HepG2 (cell line): Measurements from ENCODE around the gene FAM98A. TPM values are rescaled to one million over a fixed set of nuclear protein-coding genes. Genes with fewer than 3 reads are reported as not detected.

ENCODE experiments used
- ATAC-seq: fragments of 200-7000 bp; cut with Tn5 transposase; 3 replicates; pipeline ENCODE4 v1.9.1; 2020; ENCODE audit warnings: mild to moderate bottlenecking, moderate library complexity
- BruUV-seq: library from RNA; stranded (reverse); fragments of 400-500 nt; replicated peaks from 2 replicates; lab custom pipeline; 2021; lab: Mats Ljungman, UMichigan
- CTCF ChIA-PET: fragments of 300-600 bp; formaldehyde crosslinking; extraction: SDS; loops from one replicate; lab custom pipeline; 2021; ENCODE audit warnings: low total read pairs, inconsistent platforms, low intra/inter-chr PET ratio; lab: Yijun Ruan, JAX
- POLR2A ChIA-PET: fragments of 350-600 bp; sonication (Branson Sonifier 250); formaldehyde crosslinking; loops from one replicate; lab custom pipeline; 2020; ENCODE audit warnings: antibody characterized with exemption, inconsistent platforms; lab: Yijun Ruan, JAX
- DNase-seq: peaks from one replicate; pipeline ENCODE4 v3.0.0-alpha.2; 2015; ENCODE audit warnings: low spot score
- FAIRE-seq: peaks from 3 replicates; lab custom pipeline; 2011; peaks lifted over from hg19 to GRCh38; lab: Jason Lieb, UNC
- H2AFZ ChIP-seq: one replicate; pipeline ENCODE4 v1.6.1; 2011; ENCODE audit warnings: low read length, inconsistent platforms
- H3K27ac ChIP-seq: fragments of 300-600 bp; 3 replicates; pipeline ENCODE4 v1.8.0; 2011; ENCODE audit warnings: mixed run types, mild to moderate bottlenecking, mixed read lengths, low read length, inconsistent platforms; ENCODE audit not compliant: insufficient read depth; ENCODE audit errors: extremely low read length
- H3K27me3 ChIP-seq, 2 experiments: fragments of 200-600 bp in 1 of 2; 2 replicates in 1 of 2; 3 replicates in 1 of 2; pipeline versions ENCODE4 v1.6.0 to v1.8.0; 2011; ENCODE audit warnings: low read length in 2 of 2, mild to moderate bottlenecking in 2 of 2, moderate library complexity in 2 of 2, inconsistent platforms in 1 of 2; ENCODE audit not compliant: insufficient read depth in 2 of 2, control insufficient read depth in 1 of 2
- H3K36me3 ChIP-seq, 2 experiments: fragments of 200-600 bp in 1 of 2; replicated peaks in 1 of 2; 2 replicates in 1 of 2; 3 replicates in 1 of 2; pipeline versions ENCODE4 v1.5.1 to v1.8.0; 2011; ENCODE audit warnings: low read length in 2 of 2, inconsistent platforms in 1 of 2; ENCODE audit not compliant: insufficient read depth in 2 of 2, control insufficient read depth in 1 of 2
- H3K4me1 ChIP-seq: 2 replicates; pipeline ENCODE4 v1.5.1; 2012; ENCODE audit warnings: low read length, inconsistent platforms; ENCODE audit not compliant: insufficient read depth
- H3K4me2 ChIP-seq: 2 replicates; pipeline ENCODE4 v1.6.0; 2011; ENCODE audit warnings: low read depth, low read length, inconsistent platforms
- H3K4me3 ChIP-seq, 3 experiments: fragments of 200-600 bp in 1 of 3; sonication (generic), shearing (Covaris generic) in 1 of 3; replicated peaks in 1 of 3; 2 replicates each; pipeline ENCODE4 v1.5.1; 2011 to 2016; ENCODE audit warnings: low read length in 3 of 3, inconsistent platforms in 2 of 3, low read depth in 2 of 3, mild to moderate bottlenecking in 2 of 3, control low read depth in 1 of 3, mixed read lengths in 1 of 3; ENCODE audit not compliant: insufficient read depth in 1 of 3
- H3K79me2 ChIP-seq: one replicate; pipeline ENCODE4 v1.6.1; 2011; ENCODE audit warnings: low read length, inconsistent platforms; ENCODE audit not compliant: insufficient read depth
- H3K9ac ChIP-seq: 2 replicates; pipeline ENCODE4 v1.6.0; 2011; ENCODE audit warnings: mild to moderate bottlenecking, low read depth, low read length, inconsistent platforms; ENCODE audit not compliant: insufficient read depth
- H3K9me3 ChIP-seq: 2 replicates; pipeline ENCODE4 v1.5.1; 2012; ENCODE audit warnings: mild to moderate bottlenecking, low read length
- H4K20me1 ChIP-seq: 2 replicates; pipeline ENCODE4 v1.6.0; 2011; ENCODE audit warnings: inconsistent platforms, mild to moderate bottlenecking, low read length, moderate library complexity; ENCODE audit not compliant: insufficient read depth
- HMG20B ChIP-seq: conservative IDR thresholded peaks from 2 replicates; pipeline ENCODE4 v1.6.1; 2016; ENCODE audit warnings: missing genetic modification reagents, missing compliant biosample characterization
- HNRNPLL ChIP-seq: fragments of 200-400 bp; formaldehyde crosslinking; IDR thresholded peaks from 2 replicates; pipeline ENCODE4 v1.6.1; 2017; ENCODE audit warnings: mild to moderate bottlenecking, low read depth, low read length; ENCODE audit not compliant: poor library complexity, severe bottlenecking
- ZNF296 ChIP-seq: sonication (generic); formaldehyde crosslinking; conservative IDR thresholded peaks from 2 replicates; pipeline ENCODE4 v1.5.0; 2020; ENCODE audit warnings: mild to moderate bottlenecking, missing genetic modification reagents
- WGBS: methylation state at CpG from one replicate; pipeline ENCODE4 v1.1.6; 2017; ENCODE audit warnings: low lambda C conversion rate; 5-methylcytosine and 5-hydroxymethylcytosine counted together
- in situ Hi-C: cut with HindIII; loops from 2 replicates; pipeline ENCODE4 v1.10.0; 2017; ENCODE audit warnings: low pct_unique_long_range_greater_than_20kb; ENCODE audit not compliant: extremely low pct_ligation_motif_present
- intact Hi-C: fragments of 100-400 bp; cut with micrococcal nuclease; formaldehyde crosslinking; loops from one replicate; pipeline ENCODE4 v1.10.0; 2022; ENCODE audit not compliant: unreplicated experiment
- polyA plus RNA-seq, 8 experiments: library from polyadenylated mRNA; depleted of rRNA in 3 of 8; stranded (reverse) in 7 of 8; unstranded in 1 of 8; fragments of >200 nt; fragmentation: Illumina TruSeq in 4 of 8; extraction: Trizol in 4 of 8; gene quantifications; 2 replicates each; pipeline versions ENCODE4 v1.2.1 to v1.2.3, GENCODE V29; 2011 to 2016; ENCODE audit warnings: low read depth in 4 of 8, missing spikeins in 1 of 8, mixed read lengths in 1 of 8; ENCODE audit not compliant: insufficient read depth in 1 of 8
- total RNA-seq, 5 experiments: library from RNA; depleted of rRNA; stranded (reverse); fragments of >200 nt; fragmentation: Illumina TruSeq; extraction: Trizol; gene quantifications; 2 replicates each; pipeline ENCODE4 v1.2.3, GENCODE V29; 2016; ENCODE audit warnings: low read depth in 1 of 5
- TF ChIP-seq, protein P1 (sequence below), 2 experiments: fragments of 450-650 bp in 1 of 2; sonication (generic) in 1 of 2; formaldehyde crosslinking in 1 of 2; IDR thresholded peaks; 2 replicates each; pipeline versions ENCODE4 v1.6.1 to v1.8.0; 2016 to 2022; ENCODE audit warnings: antibody characterized with exemption in 1 of 2, mild to moderate bottlenecking in 1 of 2, missing genetic modification reagents in 1 of 2
- TF ChIP-seq, protein P2 (sequence below): sonication (generic); formaldehyde crosslinking; IDR thresholded peaks from 2 replicates; pipeline ENCODE4 v1.4.0; 2020; ENCODE audit warnings: mild to moderate bottlenecking, low read depth, missing genetic modification reagents
- TF ChIP-seq, protein P3 (sequence below): sonication (generic); formaldehyde crosslinking; IDR thresholded peaks from 2 replicates; pipeline ENCODE4 v1.4.0; 2020; ENCODE audit warnings: mild to moderate bottlenecking, missing genetic modification reagents

FAM98A gene
- total and polyA plus RNA-seq, 2 of the 13 experiments (the other 11 are each of a cell fraction or from before 2014, with no cell fraction given): 44.0 to 61.4 TPM

DNA sequence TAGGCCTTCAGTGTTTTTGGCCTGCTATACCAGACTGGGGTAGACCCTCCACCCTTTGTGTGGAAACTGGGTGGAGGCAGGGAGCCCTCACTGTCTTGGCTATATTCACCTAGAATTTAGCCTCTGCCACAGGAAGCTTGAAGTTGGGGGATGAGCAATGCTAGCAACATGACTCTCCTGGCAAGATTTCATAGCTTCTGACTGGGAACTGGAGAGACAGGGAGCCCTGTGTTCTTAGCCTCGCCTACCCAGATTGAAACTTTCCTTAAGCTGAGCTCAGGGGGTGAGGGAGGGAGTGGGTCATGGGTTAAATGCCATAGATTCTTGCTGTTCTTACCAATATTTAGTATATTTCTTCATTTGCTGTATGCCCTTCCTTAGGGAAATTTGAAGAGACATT is 46.8 kb upstream of the FAM98A start:
- no peak for FAIRE-seq
- Histone ChIP-seq H3K79me2 (no peaks in the 10 kb centered on the region), H3K4me2 (no peak overlapping the region), H2AFZ (no peak overlapping the region), H3K9ac (no peak overlapping the region), H3K9me3 (no peaks in the 10 kb centered on the region), H4K20me1 (no peaks in the 10 kb centered on the region), H3K27ac (no peak overlapping the region), H3K4me1 (no peaks in the 10 kb centered on the region), H3K27me3 (no peaks in the 10 kb centered on the region), H3K36me3 (no peaks in the 10 kb centered on the region), H3K4me3 (no peak overlapping the region)
- no peak for ATAC-seq
- in situ Hi-C loops (no loop called here), intact Hi-C loops (no loop called here)
- ChIA-PET CTCF (no interaction called here), POLR2A (no interaction called here)
- no peak for DNase-seq
- WGBS: 0% methylated on average over 1 of the region's 1 CpG
- no TSS peak for BruUV-seq
- TF ChIP-seq, protein P1, sequence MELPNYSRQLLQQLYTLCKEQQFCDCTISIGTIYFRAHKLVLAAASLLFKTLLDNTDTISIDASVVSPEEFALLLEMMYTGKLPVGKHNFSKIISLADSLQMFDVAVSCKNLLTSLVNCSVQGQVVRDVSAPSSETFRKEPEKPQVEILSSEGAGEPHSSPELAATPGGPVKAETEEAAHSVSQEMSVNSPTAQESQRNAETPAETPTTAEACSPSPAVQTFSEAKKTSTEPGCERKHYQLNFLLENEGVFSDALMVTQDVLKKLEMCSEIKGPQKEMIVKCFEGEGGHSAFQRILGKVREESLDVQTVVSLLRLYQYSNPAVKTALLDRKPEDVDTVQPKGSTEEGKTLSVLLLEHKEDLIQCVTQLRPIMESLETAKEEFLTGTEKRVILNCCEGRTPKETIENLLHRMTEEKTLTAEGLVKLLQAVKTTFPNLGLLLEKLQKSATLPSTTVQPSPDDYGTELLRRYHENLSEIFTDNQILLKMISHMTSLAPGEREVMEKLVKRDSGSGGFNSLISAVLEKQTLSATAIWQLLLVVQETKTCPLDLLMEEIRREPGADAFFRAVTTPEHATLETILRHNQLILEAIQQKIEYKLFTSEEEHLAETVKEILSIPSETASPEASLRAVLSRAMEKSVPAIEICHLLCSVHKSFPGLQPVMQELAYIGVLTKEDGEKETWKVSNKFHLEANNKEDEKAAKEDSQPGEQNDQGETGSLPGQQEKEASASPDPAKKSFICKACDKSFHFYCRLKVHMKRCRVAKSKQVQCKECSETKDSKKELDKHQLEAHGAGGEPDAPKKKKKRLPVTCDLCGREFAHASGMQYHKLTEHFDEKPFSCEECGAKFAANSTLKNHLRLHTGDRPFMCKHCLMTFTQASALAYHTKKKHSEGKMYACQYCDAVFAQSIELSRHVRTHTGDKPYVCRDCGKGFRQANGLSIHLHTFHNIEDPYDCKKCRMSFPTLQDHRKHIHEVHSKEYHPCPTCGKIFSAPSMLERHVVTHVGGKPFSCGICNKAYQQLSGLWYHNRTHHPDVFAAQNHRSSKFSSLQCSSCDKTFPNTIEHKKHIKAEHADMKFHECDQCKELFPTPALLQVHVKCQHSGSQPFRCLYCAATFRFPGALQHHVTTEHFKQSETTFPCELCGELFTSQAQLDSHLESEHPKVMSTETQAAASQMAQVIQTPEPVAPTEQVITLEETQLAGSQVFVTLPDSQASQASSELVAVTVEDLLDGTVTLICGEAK (IDR thresholded peaks at IDR 0.05): no peak
- TF ChIP-seq, protein P1 (CRISPR knock-in tag; IDR thresholded peaks at IDR 0.05): no peak
- TF ChIP-seq HMG20B (no peak), ZNF296 (CRISPR knock-in tag) (no peak), HNRNPLL (no peak)
- TF ChIP-seq, protein P2, sequence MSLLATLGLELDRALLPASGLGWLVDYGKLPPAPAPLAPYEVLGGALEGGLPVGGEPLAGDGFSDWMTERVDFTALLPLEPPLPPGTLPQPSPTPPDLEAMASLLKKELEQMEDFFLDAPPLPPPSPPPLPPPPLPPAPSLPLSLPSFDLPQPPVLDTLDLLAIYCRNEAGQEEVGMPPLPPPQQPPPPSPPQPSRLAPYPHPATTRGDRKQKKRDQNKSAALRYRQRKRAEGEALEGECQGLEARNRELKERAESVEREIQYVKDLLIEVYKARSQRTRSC (CRISPR knock-in tag): no peak
- TF ChIP-seq, protein P3, sequence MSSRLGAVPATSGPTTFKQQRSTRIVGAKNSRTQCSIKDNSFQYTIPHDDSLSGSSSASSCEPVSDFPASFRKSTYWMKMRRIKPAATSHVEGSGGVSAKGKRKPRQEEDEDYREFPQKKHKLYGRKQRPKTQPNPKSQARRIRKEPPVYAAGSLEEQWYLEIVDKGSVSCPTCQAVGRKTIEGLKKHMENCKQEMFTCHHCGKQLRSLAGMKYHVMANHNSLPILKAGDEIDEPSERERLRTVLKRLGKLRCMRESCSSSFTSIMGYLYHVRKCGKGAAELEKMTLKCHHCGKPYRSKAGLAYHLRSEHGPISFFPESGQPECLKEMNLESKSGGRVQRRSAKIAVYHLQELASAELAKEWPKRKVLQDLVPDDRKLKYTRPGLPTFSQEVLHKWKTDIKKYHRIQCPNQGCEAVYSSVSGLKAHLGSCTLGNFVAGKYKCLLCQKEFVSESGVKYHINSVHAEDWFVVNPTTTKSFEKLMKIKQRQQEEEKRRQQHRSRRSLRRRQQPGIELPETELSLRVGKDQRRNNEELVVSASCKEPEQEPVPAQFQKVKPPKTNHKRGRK (CRISPR knock-in tag): no peak
